GM23338 (cell line): ENCODE data around the gene MEOX1. TPM values are rescaled to one million over a fixed set of nuclear protein-coding genes. Genes with fewer than 3 reads are reported as not detected.

Source experiments
- ATAC-seq: fragments of 200-7000 bp; cut with Tn5 transposase; 3 replicates; pipeline ENCODE4 v1.9.1; 2020
- DNase-seq: peaks from one replicate; pipeline ENCODE4 v3.0.0-alpha.2; 2015; ENCODE audit warnings: low spot score
- H2AFZ ChIP-seq: fragments of 200-600 bp; sonication (generic); 2 replicates; pipeline ENCODE4 v1.8.0; 2016; ENCODE audit warnings: antibody characterized with exemption, mild to moderate bottlenecking, moderate library complexity
- H3F3A ChIP-seq: fragments of 200-600 bp; sonication (generic); replicated peaks from 2 replicates; pipeline ENCODE4 v1.8.0; 2017; ENCODE audit warnings: antibody characterized with exemption, mixed run types, low read depth
- H3K27ac ChIP-seq: fragments of 200-600 bp; sonication (generic); 2 replicates; pipeline ENCODE4 v1.6.1; 2016; ENCODE audit warnings: low read depth
- H3K27me3 ChIP-seq: fragments of 200-600 bp; sonication (generic); 2 replicates; pipeline ENCODE4 v1.8.0; 2016; ENCODE audit warnings: mild to moderate bottlenecking, mixed run types, moderate library complexity; ENCODE audit not compliant: insufficient read depth
- H3K36me3 ChIP-seq: fragments of 200-600 bp; sonication (generic); 2 replicates; pipeline ENCODE4 v1.8.0; 2016; ENCODE audit warnings: mild to moderate bottlenecking; ENCODE audit not compliant: insufficient read depth
- H3K4me1 ChIP-seq: fragments of 200-600 bp; sonication (generic); 2 replicates; pipeline ENCODE4 v1.8.0; 2016; ENCODE audit warnings: mild to moderate bottlenecking, moderate library complexity; ENCODE audit not compliant: insufficient read depth
- H3K4me2 ChIP-seq: fragments of 200-600 bp; sonication (generic); 2 replicates; pipeline ENCODE4 v1.7.1; 2017; ENCODE audit warnings: mixed run types
- H3K4me3 ChIP-seq: fragments of 200-600 bp; sonication (generic); 2 replicates; pipeline ENCODE4 v1.6.1; 2016; ENCODE audit warnings: mixed run types
- H3K79me2 ChIP-seq: fragments of 200-600 bp; sonication (generic); replicated peaks from 2 replicates; pipeline ENCODE4 v1.8.0; 2017; ENCODE audit warnings: mild to moderate bottlenecking; ENCODE audit not compliant: insufficient read depth
- H3K9me2 ChIP-seq: fragments of 200-600 bp; sonication (generic); 2 replicates; pipeline ENCODE4 v1.8.0; 2017; ENCODE audit not compliant: insufficient read depth
- H4K20me1 ChIP-seq: fragments of 200-600 bp; sonication (generic); replicated peaks from 2 replicates; pipeline ENCODE4 v1.8.0; 2017; ENCODE audit warnings: mild to moderate bottlenecking; ENCODE audit not compliant: insufficient read depth
- H3K27ac Mint-ChIP-seq: 2 replicates; pipeline ENCODE4 v1.8.0; 2020; ENCODE audit warnings: inconsistent platforms, mild to moderate bottlenecking, moderate library complexity, mixed read lengths
- H3K27me3 Mint-ChIP-seq: 3 replicates; pipeline ENCODE4 v1.8.0; 2022; ENCODE audit warnings: low read depth, mild to moderate bottlenecking, moderate library complexity, mixed read lengths, inconsistent platforms; ENCODE audit not compliant: insufficient read depth, poor library complexity
- H3K36me3 Mint-ChIP-seq: 3 replicates; pipeline ENCODE4 v1.8.0; 2021; ENCODE audit warnings: low read depth, mild to moderate bottlenecking, inconsistent platforms, moderate library complexity, mixed read lengths
- H3K4me1 Mint-ChIP-seq: 3 replicates; pipeline ENCODE4 v1.8.0; 2020; ENCODE audit warnings: mild to moderate bottlenecking, inconsistent platforms, mixed read lengths
- H3K4me3 Mint-ChIP-seq: 3 replicates; pipeline ENCODE4 v1.8.0; 2021; ENCODE audit warnings: moderate library complexity, mild to moderate bottlenecking, inconsistent platforms, mixed read lengths
- H3K9me3 Mint-ChIP-seq: 3 replicates; pipeline ENCODE4 v1.8.0; 2020; ENCODE audit warnings: moderate library complexity, mild to moderate bottlenecking, inconsistent platforms, mixed read lengths
- EZH2phosphoT487 ChIP-seq: fragments of 200-600 bp; sonication (generic); IDR thresholded peaks from one replicate; pipeline ENCODE4 v1.8.1; 2018; ENCODE audit warnings: antibody characterized with exemption; ENCODE audit not compliant: unreplicated experiment
- NANOG ChIP-seq: IDR thresholded peaks from 2 replicates; pipeline ENCODE4 v1.6.1; 2016; ENCODE audit warnings: antibody characterized with exemption, borderline replicate concordance
- ZNF331 ChIP-seq: fragments of 250-450 bp; sonication (Bioruptor Pico); IDR thresholded peaks from 2 replicates; pipeline ENCODE4 v1.5.0; 2020; ENCODE audit warnings: low read depth, mild to moderate bottlenecking, moderate library complexity
- polyA plus RNA-seq: library from polyadenylated mRNA; unstranded; fragments of >200 nt; fragmentation: Nextera tagmentation; extraction: Ambion mirVana; gene quantifications from 2 replicates; pipeline ENCODE4 v1.2.1, GENCODE V29; 2016
- total RNA-seq: library from RNA; depleted of rRNA; stranded (reverse); fragments of >200 nt; shearing (Covaris generic); gene quantifications from 2 replicates; pipeline ENCODE4 v1.2.3, GENCODE V29; 2014
- TF ChIP-seq, protein P1 (sequence below): IDR thresholded peaks from one replicate; pipeline ENCODE4 v1.6.1; 2018; ENCODE audit warnings: antibody characterized with exemption; ENCODE audit not compliant: unreplicated experiment
- TF ChIP-seq, protein P2 (sequence below), 2 experiments: fragments of 200-600 bp in 1 of 2; sonication (generic) in 1 of 2; conservative IDR thresholded peaks; 2 replicates each; pipeline versions ENCODE4 v1.5.1 to v1.6.1; 2016 to 2017; ENCODE audit warnings: antibody characterized with exemption in 2 of 2, low read depth in 2 of 2, mild to moderate bottlenecking in 2 of 2, moderate library complexity in 1 of 2

Gene MEOX1
- total and polyA plus RNA-seq, 2 experiments from 2014 or later = not detected

DNA sequence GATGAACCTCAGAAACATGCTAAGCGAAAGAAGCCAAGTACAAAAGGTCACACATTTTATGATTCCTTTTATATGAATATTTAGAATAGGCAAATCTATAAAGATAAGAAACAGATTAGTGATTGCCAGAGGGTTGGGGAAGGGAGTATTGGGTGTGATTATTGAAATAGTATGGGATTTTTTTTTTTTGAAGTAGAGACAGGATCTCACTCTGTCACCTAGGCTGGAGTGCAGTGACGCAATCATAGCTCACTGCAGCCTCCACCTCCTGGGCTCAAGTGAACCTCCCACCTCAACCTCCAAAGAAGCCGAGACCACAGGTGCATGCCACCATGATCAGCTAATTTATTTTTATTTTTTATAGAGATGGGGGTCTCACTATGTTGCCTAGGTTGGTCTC lies 35.7 kb downstream of the MEOX1 start (continued):
- TF ChIP-seq, protein P1, sequence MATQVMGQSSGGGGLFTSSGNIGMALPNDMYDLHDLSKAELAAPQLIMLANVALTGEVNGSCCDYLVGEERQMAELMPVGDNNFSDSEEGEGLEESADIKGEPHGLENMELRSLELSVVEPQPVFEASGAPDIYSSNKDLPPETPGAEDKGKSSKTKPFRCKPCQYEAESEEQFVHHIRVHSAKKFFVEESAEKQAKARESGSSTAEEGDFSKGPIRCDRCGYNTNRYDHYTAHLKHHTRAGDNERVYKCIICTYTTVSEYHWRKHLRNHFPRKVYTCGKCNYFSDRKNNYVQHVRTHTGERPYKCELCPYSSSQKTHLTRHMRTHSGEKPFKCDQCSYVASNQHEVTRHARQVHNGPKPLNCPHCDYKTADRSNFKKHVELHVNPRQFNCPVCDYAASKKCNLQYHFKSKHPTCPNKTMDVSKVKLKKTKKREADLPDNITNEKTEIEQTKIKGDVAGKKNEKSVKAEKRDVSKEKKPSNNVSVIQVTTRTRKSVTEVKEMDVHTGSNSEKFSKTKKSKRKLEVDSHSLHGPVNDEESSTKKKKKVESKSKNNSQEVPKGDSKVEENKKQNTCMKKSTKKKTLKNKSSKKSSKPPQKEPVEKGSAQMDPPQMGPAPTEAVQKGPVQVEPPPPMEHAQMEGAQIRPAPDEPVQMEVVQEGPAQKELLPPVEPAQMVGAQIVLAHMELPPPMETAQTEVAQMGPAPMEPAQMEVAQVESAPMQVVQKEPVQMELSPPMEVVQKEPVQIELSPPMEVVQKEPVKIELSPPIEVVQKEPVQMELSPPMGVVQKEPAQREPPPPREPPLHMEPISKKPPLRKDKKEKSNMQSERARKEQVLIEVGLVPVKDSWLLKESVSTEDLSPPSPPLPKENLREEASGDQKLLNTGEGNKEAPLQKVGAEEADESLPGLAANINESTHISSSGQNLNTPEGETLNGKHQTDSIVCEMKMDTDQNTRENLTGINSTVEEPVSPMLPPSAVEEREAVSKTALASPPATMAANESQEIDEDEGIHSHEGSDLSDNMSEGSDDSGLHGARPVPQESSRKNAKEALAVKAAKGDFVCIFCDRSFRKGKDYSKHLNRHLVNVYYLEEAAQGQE = no peak
- TF ChIP-seq NANOG (no peak), EZH2phosphoT487 (no peak)

DNA sequence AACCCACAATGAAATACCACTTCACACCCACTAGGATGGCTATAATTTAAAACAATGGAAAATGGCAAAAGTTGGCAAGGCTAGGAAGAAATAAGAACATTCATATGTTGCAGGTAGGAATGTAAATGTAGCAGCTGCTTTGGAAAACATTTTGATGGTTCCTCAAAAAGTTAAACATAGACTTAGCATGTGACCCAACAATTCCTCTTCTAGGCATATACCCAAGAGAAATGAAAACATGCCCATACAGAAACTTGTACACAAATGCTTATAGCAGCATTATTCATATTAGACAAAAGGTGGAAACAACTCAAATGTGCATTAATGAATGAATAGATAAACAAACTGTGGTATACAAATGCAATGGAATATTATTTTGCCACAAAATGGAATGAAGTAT lies 36.1 kb downstream of the MEOX1 start:
- Histone ChIP-seq H3K36me3 (no peaks in the 10 kb centered on the region), H3F3A (no peaks in the 10 kb centered on the region), H3K27me3 (no peaks in the 10 kb centered on the region), H3K4me2 (no peak overlapping the region), H3K4me3 (no peak overlapping the region), H4K20me1 (no peaks in the 10 kb centered on the region), H2AFZ (no peak overlapping the region), H3K27ac (no peak overlapping the region), H3K79me2 (no peaks in the 10 kb centered on the region), H3K9me2 (no peaks in the 10 kb centered on the region), H3K4me1 (peaks cover 7% of the 10 kb centered on the region; the same call in 1 of the 2 replicates)
- ATAC-seq = no peak
- Mint-ChIP-seq H3K27ac (no peak overlapping the region), H3K9me3 (no peaks in the 10 kb centered on the region), H3K4me3 (no peak overlapping the region), H3K36me3 (no peaks in the 10 kb centered on the region), H3K4me1 (peaks cover 8% of the 10 kb centered on the region), H3K27me3 (peaks cover 12% of the 10 kb centered on the region)
- DNase-seq = no peak
- TF ChIP-seq ZNF331 (CRISPR knock-in tag) = no peak
- TF ChIP-seq, protein P2, sequence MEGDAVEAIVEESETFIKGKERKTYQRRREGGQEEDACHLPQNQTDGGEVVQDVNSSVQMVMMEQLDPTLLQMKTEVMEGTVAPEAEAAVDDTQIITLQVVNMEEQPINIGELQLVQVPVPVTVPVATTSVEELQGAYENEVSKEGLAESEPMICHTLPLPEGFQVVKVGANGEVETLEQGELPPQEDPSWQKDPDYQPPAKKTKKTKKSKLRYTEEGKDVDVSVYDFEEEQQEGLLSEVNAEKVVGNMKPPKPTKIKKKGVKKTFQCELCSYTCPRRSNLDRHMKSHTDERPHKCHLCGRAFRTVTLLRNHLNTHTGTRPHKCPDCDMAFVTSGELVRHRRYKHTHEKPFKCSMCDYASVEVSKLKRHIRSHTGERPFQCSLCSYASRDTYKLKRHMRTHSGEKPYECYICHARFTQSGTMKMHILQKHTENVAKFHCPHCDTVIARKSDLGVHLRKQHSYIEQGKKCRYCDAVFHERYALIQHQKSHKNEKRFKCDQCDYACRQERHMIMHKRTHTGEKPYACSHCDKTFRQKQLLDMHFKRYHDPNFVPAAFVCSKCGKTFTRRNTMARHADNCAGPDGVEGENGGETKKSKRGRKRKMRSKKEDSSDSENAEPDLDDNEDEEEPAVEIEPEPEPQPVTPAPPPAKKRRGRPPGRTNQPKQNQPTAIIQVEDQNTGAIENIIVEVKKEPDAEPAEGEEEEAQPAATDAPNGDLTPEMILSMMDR (conservative IDR thresholded peaks at IDR 0.05; ENCODE audit: low read depth in 2 of 2) = no peak

DNA sequence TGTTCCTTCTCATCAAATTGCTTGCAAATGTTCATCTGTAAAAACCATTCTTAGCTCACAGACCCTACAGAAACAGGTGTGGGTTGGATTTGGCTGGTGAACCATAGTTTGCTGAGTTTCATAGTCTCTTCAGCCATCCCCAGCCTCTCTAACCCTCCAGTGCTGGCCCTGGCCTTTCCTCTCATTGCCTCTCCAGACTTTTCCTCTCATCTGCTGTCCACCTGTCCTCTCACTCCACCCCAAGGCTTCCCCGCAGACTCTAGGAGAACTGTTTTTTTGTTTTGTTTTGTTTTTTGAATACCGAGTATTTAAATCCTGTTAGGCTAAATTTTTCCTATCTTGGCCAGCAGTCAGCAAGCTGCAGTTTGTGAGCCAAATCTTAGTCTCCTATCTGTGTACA lies 41.1 kb downstream of the MEOX1 start:
- ATAC-seq (no peak), DNase-seq (no peak)
- Histone ChIP-seq H3K4me2 (no peak overlapping the region), H3K79me2 (no peaks in the 10 kb centered on the region), H2AFZ (peak overlapping the region; percentile 89), H3K27ac (no peak overlapping the region), H3F3A (no peaks in the 10 kb centered on the region), H3K36me3 (no peaks in the 10 kb centered on the region), H3K27me3 (no peaks in the 10 kb centered on the region), H4K20me1 (no peaks in the 10 kb centered on the region), H3K4me3 (no peak overlapping the region), H3K4me1 (peaks cover 6% of the 10 kb centered on the region), H3K9me2 (no peaks in the 10 kb centered on the region)
- no peaks in the 10 kb centered on the region for H3K9me3 Mint-ChIP-seq
- TF ChIP-seq ZNF331 (CRISPR knock-in tag) = no peak
- no peak for TF ChIP-seq NANOG
- TF ChIP-seq EZH2phosphoT487 = no peak
- H3K36me3 Mint-ChIP-seq = no peaks in the 10 kb centered on the region
- H3K4me3 Mint-ChIP-seq = no peak overlapping the region
- peaks cover 10% of the 10 kb centered on the region for H3K27me3 Mint-ChIP-seq
- H3K4me1 Mint-ChIP-seq = no peaks in the 10 kb centered on the region
- no peak overlapping the region for H3K27ac Mint-ChIP-seq
